WTC11 (cell line): ENCODE data around the gene RRBP1. TPM values are rescaled to one million over a fixed set of nuclear protein-coding genes. Genes with fewer than 3 reads are reported as not detected.

Experiments
- ATAC-seq: fragments of 200-7000 bp; cut with Tn5 transposase; 2 replicates; pipeline ENCODE4 v1.10.0; 2021; ENCODE audit warnings: mild to moderate bottlenecking, moderate library complexity
- CTCF ChIA-PET: fragments of 300-600 bp; sonication (Branson Sonifier 250); formaldehyde crosslinking; loops from one replicate; lab custom pipeline; 2021; ENCODE audit warnings: antibody characterized with exemption; lab: Charles Lee
- POLR2A ChIA-PET: fragments of 350-600 bp; sonication (Branson Sonifier 250); formaldehyde crosslinking; loops from one replicate; lab custom pipeline; 2021; ENCODE audit warnings: antibody characterized with exemption; lab: Charles Lee
- DNase-seq: peaks from one replicate; pipeline ENCODE4 v3.0.0; 2021; ENCODE audit warnings: low spot score
- H3K27ac Mint-ChIP-seq: 2 replicates; pipeline ENCODE4 v1.8.0; 2021; ENCODE audit warnings: mixed read lengths
- H3K27me3 Mint-ChIP-seq: 2 replicates; pipeline ENCODE4 v1.8.0; 2021; ENCODE audit warnings: low read depth, mild to moderate bottlenecking, moderate library complexity, mixed read lengths
- H3K36me3 Mint-ChIP-seq: 2 replicates; pipeline ENCODE4 v1.8.0; 2021; ENCODE audit warnings: mixed read lengths
- H3K4me1 Mint-ChIP-seq: 2 replicates; pipeline ENCODE4 v1.8.0; 2022; ENCODE audit warnings: mixed read lengths
- H3K4me3 Mint-ChIP-seq: 2 replicates; pipeline ENCODE4 v1.8.0; 2021; ENCODE audit warnings: mild to moderate bottlenecking, moderate library complexity, mixed read lengths
- H3K9me3 Mint-ChIP-seq: 2 replicates; pipeline ENCODE4 v1.8.0; 2021; ENCODE audit warnings: mixed read lengths
- ELF4 ChIP-seq: sonication (generic); formaldehyde crosslinking; IDR thresholded peaks from 2 replicates; pipeline ENCODE4 v1.8.1; 2022; ENCODE audit warnings: low read depth, mild to moderate bottlenecking, moderate library complexity, missing genetic modification reagents
- FOXJ3 ChIP-seq: sonication (generic); formaldehyde crosslinking; IDR thresholded peaks from 2 replicates; pipeline ENCODE4 v1.9.0; 2021; ENCODE audit warnings: missing genetic modification reagents, mild to moderate bottlenecking, borderline replicate concordance
- FOXK1 ChIP-seq: sonication (generic); formaldehyde crosslinking; IDR thresholded peaks from 2 replicates; pipeline ENCODE4 v1.8.0; 2022; ENCODE audit warnings: mild to moderate bottlenecking, moderate library complexity, missing genetic modification reagents
- JAZF1 ChIP-seq: fragments of 250-450 bp; sonication (Bioruptor Pico); IDR thresholded peaks from 2 replicates; pipeline ENCODE4 v1.9.0; 2021; ENCODE audit warnings: moderate library complexity, mild to moderate bottlenecking, inconsistent platforms
- JUN ChIP-seq: sonication (generic); formaldehyde crosslinking; IDR thresholded peaks from 2 replicates; pipeline ENCODE4 v1.8.0; 2023; ENCODE audit warnings: mild to moderate bottlenecking, missing genetic modification reagents
- MXD4 ChIP-seq: fragments of 250-450 bp; sonication (Bioruptor Pico); IDR thresholded peaks from 2 replicates; pipeline ENCODE4 v1.8.0; 2021; ENCODE audit warnings: mild to moderate bottlenecking, moderate library complexity, borderline replicate concordance
- NR2C2 ChIP-seq: sonication (generic); formaldehyde crosslinking; IDR thresholded peaks from 2 replicates; pipeline ENCODE4 v1.8.0; 2022; ENCODE audit warnings: mild to moderate bottlenecking, missing genetic modification reagents
- SMAD4 ChIP-seq: sonication (generic); formaldehyde crosslinking; IDR thresholded peaks from 2 replicates; pipeline ENCODE4 v1.8.0; 2022; ENCODE audit warnings: mild to moderate bottlenecking, missing genetic modification reagents
- TCF7 ChIP-seq: sonication (generic); formaldehyde crosslinking; IDR thresholded peaks from 2 replicates; pipeline ENCODE4 v1.8.0; 2022; ENCODE audit warnings: mild to moderate bottlenecking, low read depth, missing genetic modification reagents, moderate library complexity
- USF1 ChIP-seq: sonication (generic); formaldehyde crosslinking; IDR thresholded peaks from 2 replicates; pipeline ENCODE4 v1.8.0; 2022; ENCODE audit warnings: mild to moderate bottlenecking, missing genetic modification reagents
- ZBTB21 ChIP-seq: sonication (generic); formaldehyde crosslinking; IDR thresholded peaks from 2 replicates; pipeline ENCODE4 v1.8.1; 2023; ENCODE audit warnings: mild to moderate bottlenecking, missing genetic modification reagents, borderline replicate concordance
- ZBTB43 ChIP-seq: sonication (generic); formaldehyde crosslinking; IDR thresholded peaks from 2 replicates; pipeline ENCODE4 v1.8.1; 2023; ENCODE audit warnings: mild to moderate bottlenecking, missing genetic modification reagents
- ZNF219 ChIP-seq: sonication (generic); formaldehyde crosslinking; IDR thresholded peaks from 2 replicates; pipeline ENCODE4 v1.8.0; 2023; ENCODE audit warnings: missing genetic modification reagents, mild to moderate bottlenecking, borderline replicate concordance
- ZNF232 ChIP-seq: sonication (generic); formaldehyde crosslinking; IDR thresholded peaks from 2 replicates; pipeline ENCODE4 v1.8.0; 2022; ENCODE audit warnings: mild to moderate bottlenecking, missing genetic modification reagents
- ZNF396 ChIP-seq: fragments of 250-450 bp; sonication (Bioruptor Pico); IDR thresholded peaks from 2 replicates; pipeline ENCODE4 v1.8.0; 2021; ENCODE audit warnings: mild to moderate bottlenecking, moderate library complexity, borderline replicate concordance
- ZNF423 ChIP-seq: fragments of 250-450 bp; sonication (Bioruptor Pico); IDR thresholded peaks from 2 replicates; pipeline ENCODE4 v2.1.2; 2022; ENCODE audit warnings: mild to moderate bottlenecking, moderate library complexity
- ZNF671 ChIP-seq: fragments of 250-450 bp; sonication (Bioruptor Pico); IDR thresholded peaks from 2 replicates; pipeline ENCODE4 v1.8.0; 2021; ENCODE audit warnings: mild to moderate bottlenecking
- total RNA-seq: library from RNA; stranded (reverse); gene quantifications from 3 replicates; pipeline ENCODE4 v1.2.3, GENCODE V29; 2021
- TF ChIP-seq, protein P1 (sequence below): sonication (generic); formaldehyde crosslinking; IDR thresholded peaks from 2 replicates; pipeline ENCODE4 v1.8.1; 2023; ENCODE audit warnings: mild to moderate bottlenecking, missing genetic modification reagents, moderate library complexity
- TF ChIP-seq, protein P2 (sequence below): sonication (generic); formaldehyde crosslinking; IDR thresholded peaks from 2 replicates; pipeline ENCODE4 v1.8.0; 2022; ENCODE audit warnings: mild to moderate bottlenecking, missing genetic modification reagents
- TF ChIP-seq, protein P3 (sequence below): sonication (generic); formaldehyde crosslinking; IDR thresholded peaks from 2 replicates; pipeline ENCODE4 v1.8.0; 2023; ENCODE audit warnings: missing genetic modification reagents

Gene RRBP1
- total RNA-seq, 1 experiment from 2014 or later: 171 TPM

- POLR2A ChIA-PET: interaction anchor here (1.2 kb wide), 1 partner anchor 73 kb away, joined by 3 read pairs; the partner anchor contains the start of gene DSTN
- H3K27ac Mint-ChIP-seq: no peak overlapping the region
- no peak for TF ChIP-seq ZNF219
- TF ChIP-seq ELF4: no peak
- TF ChIP-seq USF1 (CRISPR knock-in tag): no peak
- TF ChIP-seq ZNF671 (CRISPR knock-in tag): no peak
- TF ChIP-seq, all 79 proteins: peak for 0
- CTCF ChIA-PET: interaction anchor here (1.1 to 2.2 kb wide), 2 partner anchors 12 to 24 kb away, joined by 3 to 7 read pairs; no protein-coding TSS in a partner anchor
- Mint-ChIP-seq H3K27me3 (no peaks in the 10 kb centered on the region), H3K4me1 (peaks cover 23% of the 10 kb centered on the region), H3K9me3 (no peaks in the 10 kb centered on the region), H3K4me3 (no peak overlapping the region), H3K36me3 (peaks cover 22% of the 10 kb centered on the region)
- no peak for ATAC-seq
- DNase-seq: no peak
Measured at GRCh38 chr20:17642404-17643269, 39.4 kb downstream of the RRBP1 start.

DNA sequence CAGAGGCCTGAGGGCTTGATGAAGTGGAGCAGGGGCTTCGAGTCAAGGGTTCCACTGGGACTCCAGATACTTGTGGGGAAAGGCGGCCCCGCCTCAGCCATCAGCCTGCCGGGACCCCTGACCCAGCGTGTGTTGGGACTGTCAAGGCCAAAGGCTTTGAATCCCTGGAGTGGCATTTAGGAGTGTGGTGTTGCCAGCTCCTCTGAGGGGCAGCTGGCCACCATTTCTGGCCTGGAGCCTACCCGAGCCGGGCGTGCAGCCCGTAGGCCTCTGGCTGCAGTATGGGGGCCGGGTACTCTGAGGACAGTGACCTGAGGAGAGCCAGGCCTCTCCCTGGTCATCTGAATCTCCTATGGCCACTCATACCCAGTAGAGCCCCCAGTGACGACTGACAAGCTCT lies 40.0 kb downstream of the RRBP1 start:
- H3K9me3 Mint-ChIP-seq: no peaks in the 10 kb centered on the region
- no peak overlapping the region for H3K27ac Mint-ChIP-seq
- TF ChIP-seq ZBTB21: no peak
- no peak for TF ChIP-seq MXD4 (CRISPR knock-in tag)
- TF ChIP-seq JUN (CRISPR knock-in tag): no peak
- H3K4me1 Mint-ChIP-seq: peaks cover 22% of the 10 kb centered on the region
- DNase-seq (no peak), ATAC-seq (no peak)
- POLR2A ChIA-PET: no interaction called here
- no peaks in the 10 kb centered on the region for H3K27me3 Mint-ChIP-seq
- H3K36me3 Mint-ChIP-seq: peaks cover 22% of the 10 kb centered on the region
- CTCF ChIA-PET: interaction anchor here (1.1 to 2.2 kb wide), 2 partner anchors 13 to 24 kb away, joined by 3 to 7 read pairs; no protein-coding TSS in a partner anchor
- H3K4me3 Mint-ChIP-seq: no peak overlapping the region

GRCh38 chr20:17641520-17641964 lies 40.5 kb downstream of the RRBP1 start:
- POLR2A ChIA-PET: no interaction called here
- Mint-ChIP-seq H3K27me3 (no peaks in the 10 kb centered on the region), H3K27ac (no peak overlapping the region), H3K36me3 (peaks cover 22% of the 10 kb centered on the region), H3K4me1 (peaks cover 22% of the 10 kb centered on the region), H3K4me3 (no peak overlapping the region), H3K9me3 (no peaks in the 10 kb centered on the region)
- CTCF ChIA-PET: interaction anchor here (1.1 kb wide), 1 partner anchor 23 kb away, joined by 3 read pairs; no protein-coding TSS in a partner anchor
- TF ChIP-seq, protein P1, sequence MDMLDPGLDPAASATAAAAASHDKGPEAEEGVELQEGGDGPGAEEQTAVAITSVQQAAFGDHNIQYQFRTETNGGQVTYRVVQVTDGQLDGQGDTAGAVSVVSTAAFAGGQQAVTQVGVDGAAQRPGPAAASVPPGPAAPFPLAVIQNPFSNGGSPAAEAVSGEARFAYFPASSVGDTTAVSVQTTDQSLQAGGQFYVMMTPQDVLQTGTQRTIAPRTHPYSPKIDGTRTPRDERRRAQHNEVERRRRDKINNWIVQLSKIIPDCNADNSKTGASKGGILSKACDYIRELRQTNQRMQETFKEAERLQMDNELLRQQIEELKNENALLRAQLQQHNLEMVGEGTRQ (CRISPR knock-in tag): no peak
- TF ChIP-seq FOXJ3 (CRISPR knock-in tag) (no peak), ZBTB21 (no peak), JAZF1 (no peak), JUN (CRISPR knock-in tag) (no peak), ZNF232 (no peak), NR2C2 (CRISPR knock-in tag) (no peak), ZNF396 (CRISPR knock-in tag) (no peak), TCF7 (CRISPR knock-in tag) (no peak), SMAD4 (no peak), ZNF423 (CRISPR knock-in tag) (no peak), FOXK1 (CRISPR knock-in tag) (no peak), ZBTB43 (CRISPR knock-in tag) (no peak)
- TF ChIP-seq, protein P2, sequence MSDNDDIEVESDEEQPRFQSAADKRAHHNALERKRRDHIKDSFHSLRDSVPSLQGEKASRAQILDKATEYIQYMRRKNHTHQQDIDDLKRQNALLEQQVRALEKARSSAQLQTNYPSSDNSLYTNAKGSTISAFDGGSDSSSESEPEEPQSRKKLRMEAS (CRISPR knock-in tag): no peak
- TF ChIP-seq, protein P3, sequence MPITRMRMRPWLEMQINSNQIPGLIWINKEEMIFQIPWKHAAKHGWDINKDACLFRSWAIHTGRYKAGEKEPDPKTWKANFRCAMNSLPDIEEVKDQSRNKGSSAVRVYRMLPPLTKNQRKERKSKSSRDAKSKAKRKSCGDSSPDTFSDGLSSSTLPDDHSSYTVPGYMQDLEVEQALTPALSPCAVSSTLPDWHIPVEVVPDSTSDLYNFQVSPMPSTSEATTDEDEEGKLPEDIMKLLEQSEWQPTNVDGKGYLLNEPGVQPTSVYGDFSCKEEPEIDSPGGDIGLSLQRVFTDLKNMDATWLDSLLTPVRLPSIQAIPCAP (CRISPR knock-in tag): no peak
- no peak for DNase-seq
- no peak for ATAC-seq
